Osteocyte (in vitro differentiated cells): ENCODE results near the gene TRMT61B. TPM values are rescaled to one million over a fixed set of nuclear protein-coding genes. Genes with fewer than 3 reads are reported as not detected.
A peak's percentile ranks its signal among the peaks of the same experiment; 100 is the strongest.

ENCODE experiments used
- DNase-seq: peaks from one replicate; pipeline ENCODE4 v3.0.0; 2021; ENCODE audit warnings: mixed read lengths; ENCODE audit not compliant: unreplicated experiment; ENCODE audit errors: extremely low spot score
- H3K27ac Mint-ChIP-seq: one replicate; pipeline ENCODE4 v1.8.0; 2021; ENCODE audit warnings: mild to moderate bottlenecking, mixed read lengths; ENCODE audit not compliant: unreplicated experiment
- H3K27me3 Mint-ChIP-seq: one replicate; pipeline ENCODE4 v1.8.0; 2021; ENCODE audit warnings: mixed read lengths; ENCODE audit not compliant: unreplicated experiment
- H3K36me3 Mint-ChIP-seq: one replicate; pipeline ENCODE4 v1.8.0; 2021; ENCODE audit warnings: mixed read lengths; ENCODE audit not compliant: unreplicated experiment
- H3K4me1 Mint-ChIP-seq: one replicate; pipeline ENCODE4 v1.8.0; 2021; ENCODE audit warnings: mixed read lengths; ENCODE audit not compliant: unreplicated experiment
- H3K4me3 Mint-ChIP-seq: one replicate; pipeline ENCODE4 v1.8.0; 2021; ENCODE audit warnings: mild to moderate bottlenecking, moderate library complexity, mixed read lengths; ENCODE audit not compliant: unreplicated experiment
- H3K9me3 Mint-ChIP-seq: one replicate; pipeline ENCODE4 v1.8.0; 2021; ENCODE audit warnings: mixed read lengths; ENCODE audit not compliant: unreplicated experiment
- CTCF ChIP-seq: fragments of 200-600 bp; sonication (generic); IDR thresholded peaks from 2 replicates; pipeline ENCODE4 v1.5.0; 2021; ENCODE audit warnings: antibody characterized with exemption, mild to moderate bottlenecking, moderate library complexity
- total RNA-seq: library from RNA; stranded (reverse); gene quantifications from 2 replicates; pipeline ENCODE4 v1.2.1, GENCODE V29; 2021

TRMT61B gene
- total RNA-seq, 1 donor from 2014 or later, result 12.7 TPM

- H3K27ac Mint-ChIP-seq, result no peak overlapping the region
- H3K9me3 Mint-ChIP-seq, result no peaks in the 10 kb centered on the region
- H3K27me3 Mint-ChIP-seq, result no peaks in the 10 kb centered on the region
- peaks cover 5% of the 10 kb centered on the region for H3K36me3 Mint-ChIP-seq
- H3K4me1 Mint-ChIP-seq, result peaks cover 26% of the 10 kb centered on the region
- peak overlapping the region; percentile 56 for H3K4me3 Mint-ChIP-seq
- TF ChIP-seq CTCF, result no peak
- no peak for DNase-seq
Observed at GRCh38 chr2:28868611-28869010, 1.5 kb downstream of the TRMT61B start.

- H3K4me1 Mint-ChIP-seq, result peaks cover 7% of the 10 kb centered on the region
- no peak overlapping the region for H3K27ac Mint-ChIP-seq
- H3K9me3 Mint-ChIP-seq, result no peaks in the 10 kb centered on the region
- no peak for DNase-seq
- H3K36me3 Mint-ChIP-seq, result peaks cover 12% of the 10 kb centered on the region
- no peak for TF ChIP-seq CTCF
- H3K4me3 Mint-ChIP-seq, result no peak overlapping the region
- H3K27me3 Mint-ChIP-seq, result no peaks in the 10 kb centered on the region
Observed at GRCh38 chr2:28855977-28856376, 14.1 kb downstream of the TRMT61B start.

GRCh38 chr2:28855193-28855592 is 14.9 kb downstream of the TRMT61B start:
- no peak for TF ChIP-seq CTCF
- Mint-ChIP-seq H3K9me3 (no peaks in the 10 kb centered on the region), H3K27ac (no peak overlapping the region), H3K36me3 (peaks cover 4% of the 10 kb centered on the region), H3K4me3 (no peak overlapping the region), H3K4me1 (peaks cover 7% of the 10 kb centered on the region), H3K27me3 (no peaks in the 10 kb centered on the region)
- DNase-seq, result no peak

GRCh38 chr2:28842042-28842441 is 28.1 kb downstream of the TRMT61B start:
- H3K4me3 Mint-ChIP-seq, result no peak overlapping the region
- no peak for DNase-seq
- no peaks in the 10 kb centered on the region for H3K9me3 Mint-ChIP-seq
- H3K4me1 Mint-ChIP-seq, result no peaks in the 10 kb centered on the region
- peaks cover 7% of the 10 kb centered on the region for H3K36me3 Mint-ChIP-seq
- TF ChIP-seq CTCF, result no peak
- no peaks in the 10 kb centered on the region for H3K27me3 Mint-ChIP-seq
- H3K27ac Mint-ChIP-seq, result no peak overlapping the region

GRCh38 chr2:28838971-28839370 is 31.1 kb downstream of the TRMT61B start:
- TF ChIP-seq CTCF, result no peak
- Mint-ChIP-seq H3K27me3 (no peaks in the 10 kb centered on the region), H3K4me3 (no peak overlapping the region), H3K27ac (no peak overlapping the region), H3K36me3 (no peaks in the 10 kb centered on the region), H3K4me1 (peaks cover 10% of the 10 kb centered on the region), H3K9me3 (no peaks in the 10 kb centered on the region)
- no peak for DNase-seq
